Loucy (cell line): ENCODE data around the gene ATG16L1.

Source experiments
- EZH2phosphoT487 ChIP-seq: fragments of 200-600 bp; IDR thresholded peaks from 2 replicates; pipeline ENCODE4 v1.6.1; 2018; ENCODE audit warnings: antibody characterized with exemption, mild to moderate bottlenecking, moderate library complexity, borderline replicate concordance
- TF ChIP-seq, protein P1 (sequence below): fragments of 200-600 bp; sonication (generic); conservative IDR thresholded peaks from 2 replicates; pipeline ENCODE4 v1.5.1; 2014; ENCODE audit warnings: mild to moderate bottlenecking, antibody characterized with exemption, low read length

DNA sequence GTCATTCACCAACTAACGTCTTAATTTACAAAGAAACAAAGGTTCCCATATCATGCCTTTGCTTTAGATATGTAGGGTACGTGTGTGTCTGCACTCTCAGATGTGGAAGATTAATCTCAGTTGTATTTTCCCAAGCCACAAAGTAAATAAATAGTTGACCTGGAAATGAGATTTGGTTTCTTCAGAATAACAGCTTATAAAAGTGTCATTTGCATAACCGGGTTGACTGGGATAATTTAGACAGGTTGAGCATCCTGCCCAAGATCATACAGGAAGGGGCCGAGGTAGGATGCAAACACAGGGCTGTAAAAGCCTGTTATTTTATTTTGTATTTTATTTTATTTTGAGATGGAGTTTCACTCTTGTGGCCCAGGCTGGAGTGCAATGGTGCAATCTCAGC, 19.5 kb downstream of the ATG16L1 start:
- TF ChIP-seq, protein P1, sequence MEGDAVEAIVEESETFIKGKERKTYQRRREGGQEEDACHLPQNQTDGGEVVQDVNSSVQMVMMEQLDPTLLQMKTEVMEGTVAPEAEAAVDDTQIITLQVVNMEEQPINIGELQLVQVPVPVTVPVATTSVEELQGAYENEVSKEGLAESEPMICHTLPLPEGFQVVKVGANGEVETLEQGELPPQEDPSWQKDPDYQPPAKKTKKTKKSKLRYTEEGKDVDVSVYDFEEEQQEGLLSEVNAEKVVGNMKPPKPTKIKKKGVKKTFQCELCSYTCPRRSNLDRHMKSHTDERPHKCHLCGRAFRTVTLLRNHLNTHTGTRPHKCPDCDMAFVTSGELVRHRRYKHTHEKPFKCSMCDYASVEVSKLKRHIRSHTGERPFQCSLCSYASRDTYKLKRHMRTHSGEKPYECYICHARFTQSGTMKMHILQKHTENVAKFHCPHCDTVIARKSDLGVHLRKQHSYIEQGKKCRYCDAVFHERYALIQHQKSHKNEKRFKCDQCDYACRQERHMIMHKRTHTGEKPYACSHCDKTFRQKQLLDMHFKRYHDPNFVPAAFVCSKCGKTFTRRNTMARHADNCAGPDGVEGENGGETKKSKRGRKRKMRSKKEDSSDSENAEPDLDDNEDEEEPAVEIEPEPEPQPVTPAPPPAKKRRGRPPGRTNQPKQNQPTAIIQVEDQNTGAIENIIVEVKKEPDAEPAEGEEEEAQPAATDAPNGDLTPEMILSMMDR, result no peak
- TF ChIP-seq EZH2phosphoT487, result no peak
